WERI-Rb-1 (cell line): ENCODE results near the gene SERTAD2.

Experiments
- DNase-seq: peaks from one replicate; pipeline ENCODE4 v3.0.0-alpha.2; 2020
- H3K27ac ChIP-seq: fragments of 250-450 bp; sonication (Bioruptor Pico); 2 replicates; pipeline ENCODE4 v1.5.1; 2020; ENCODE audit warnings: mild to moderate bottlenecking, moderate library complexity
- H3K27me3 ChIP-seq: fragments of 250-450 bp; sonication (Bioruptor Pico); 2 replicates; pipeline ENCODE4 v1.5.1; 2021; ENCODE audit warnings: mild to moderate bottlenecking, low read depth, moderate library complexity; ENCODE audit not compliant: insufficient read depth, severe bottlenecking
- H3K36me3 ChIP-seq: fragments of 250-450 bp; sonication (Bioruptor Pico); 2 replicates; pipeline ENCODE4 v1.5.1; 2020; ENCODE audit warnings: mild to moderate bottlenecking, moderate library complexity
- H3K4me3 ChIP-seq: 2 replicates; pipeline ENCODE4 v1.5.1; 2011; ENCODE audit warnings: low read depth, mild to moderate bottlenecking, control low read depth, low read length
- H3K9me3 ChIP-seq: fragments of 250-450 bp; sonication (Bioruptor Pico); 2 replicates; pipeline ENCODE4 v1.5.1; 2021; ENCODE audit warnings: mild to moderate bottlenecking, moderate library complexity; ENCODE audit not compliant: severe bottlenecking
- TF ChIP-seq, protein P1 (sequence below): IDR thresholded peaks from 2 replicates; pipeline ENCODE4 v1.5.1; 2011; ENCODE audit warnings: low read depth, mild to moderate bottlenecking, control low read depth, inconsistent platforms, low read length

The SERTAD2 gene

DNA sequence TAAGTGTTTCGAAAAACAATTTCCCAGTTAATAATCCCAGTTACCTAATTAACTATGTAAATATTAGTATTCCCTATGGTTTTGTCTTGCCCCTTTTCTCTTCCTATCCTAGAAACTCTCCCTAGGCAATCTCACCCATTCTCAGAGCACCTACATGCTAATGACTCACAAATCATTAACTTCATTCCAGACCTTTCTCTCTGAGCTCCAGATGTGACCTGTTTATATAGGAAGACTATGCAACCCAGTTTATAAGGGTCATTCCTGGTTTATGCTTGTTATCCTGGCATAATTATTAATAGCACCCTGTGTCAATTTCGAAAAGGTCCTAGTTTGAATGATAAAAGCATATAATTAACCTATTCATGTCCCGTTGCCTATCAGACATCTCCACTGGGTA is 14.8 kb upstream of the SERTAD2 start:
- no peak overlapping the region for H3K4me3 ChIP-seq

DNA sequence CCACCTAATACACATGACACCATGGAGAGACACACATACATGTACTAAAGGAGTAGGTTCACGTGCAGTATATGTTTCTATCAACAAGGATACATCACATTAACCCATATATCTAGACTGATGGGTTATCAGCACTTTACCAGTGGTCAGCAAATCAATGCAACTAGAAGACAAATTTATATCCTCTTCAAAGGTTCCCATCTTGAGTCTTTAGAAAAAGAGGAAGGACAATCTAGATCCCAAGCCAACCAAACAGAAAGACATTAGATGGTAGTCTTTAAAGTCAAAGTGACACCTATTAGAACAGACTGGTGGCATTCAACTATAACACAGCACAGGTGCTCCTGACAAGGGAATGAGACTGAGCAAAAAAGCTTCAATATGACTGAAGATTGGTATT is 13.8 kb upstream of the SERTAD2 start:
- no peak for DNase-seq
- TF ChIP-seq, protein P1, sequence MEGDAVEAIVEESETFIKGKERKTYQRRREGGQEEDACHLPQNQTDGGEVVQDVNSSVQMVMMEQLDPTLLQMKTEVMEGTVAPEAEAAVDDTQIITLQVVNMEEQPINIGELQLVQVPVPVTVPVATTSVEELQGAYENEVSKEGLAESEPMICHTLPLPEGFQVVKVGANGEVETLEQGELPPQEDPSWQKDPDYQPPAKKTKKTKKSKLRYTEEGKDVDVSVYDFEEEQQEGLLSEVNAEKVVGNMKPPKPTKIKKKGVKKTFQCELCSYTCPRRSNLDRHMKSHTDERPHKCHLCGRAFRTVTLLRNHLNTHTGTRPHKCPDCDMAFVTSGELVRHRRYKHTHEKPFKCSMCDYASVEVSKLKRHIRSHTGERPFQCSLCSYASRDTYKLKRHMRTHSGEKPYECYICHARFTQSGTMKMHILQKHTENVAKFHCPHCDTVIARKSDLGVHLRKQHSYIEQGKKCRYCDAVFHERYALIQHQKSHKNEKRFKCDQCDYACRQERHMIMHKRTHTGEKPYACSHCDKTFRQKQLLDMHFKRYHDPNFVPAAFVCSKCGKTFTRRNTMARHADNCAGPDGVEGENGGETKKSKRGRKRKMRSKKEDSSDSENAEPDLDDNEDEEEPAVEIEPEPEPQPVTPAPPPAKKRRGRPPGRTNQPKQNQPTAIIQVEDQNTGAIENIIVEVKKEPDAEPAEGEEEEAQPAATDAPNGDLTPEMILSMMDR, result no peak
- Histone ChIP-seq H3K36me3 (no peaks in the 10 kb centered on the region), H3K4me3 (no peak overlapping the region), H3K27me3 (no peaks in the 10 kb centered on the region), H3K27ac (no peak overlapping the region), H3K9me3 (no peaks in the 10 kb centered on the region)

More for the DNA sequence above, 14.8 kb upstream of the SERTAD2 start:
- Histone ChIP-seq H3K9me3 (no peaks in the 10 kb centered on the region), H3K27me3 (no peaks in the 10 kb centered on the region), H3K27ac (no peak overlapping the region), H3K36me3 (no peaks in the 10 kb centered on the region)
- no peak for DNase-seq
- TF ChIP-seq, protein P1, result no peak

DNA sequence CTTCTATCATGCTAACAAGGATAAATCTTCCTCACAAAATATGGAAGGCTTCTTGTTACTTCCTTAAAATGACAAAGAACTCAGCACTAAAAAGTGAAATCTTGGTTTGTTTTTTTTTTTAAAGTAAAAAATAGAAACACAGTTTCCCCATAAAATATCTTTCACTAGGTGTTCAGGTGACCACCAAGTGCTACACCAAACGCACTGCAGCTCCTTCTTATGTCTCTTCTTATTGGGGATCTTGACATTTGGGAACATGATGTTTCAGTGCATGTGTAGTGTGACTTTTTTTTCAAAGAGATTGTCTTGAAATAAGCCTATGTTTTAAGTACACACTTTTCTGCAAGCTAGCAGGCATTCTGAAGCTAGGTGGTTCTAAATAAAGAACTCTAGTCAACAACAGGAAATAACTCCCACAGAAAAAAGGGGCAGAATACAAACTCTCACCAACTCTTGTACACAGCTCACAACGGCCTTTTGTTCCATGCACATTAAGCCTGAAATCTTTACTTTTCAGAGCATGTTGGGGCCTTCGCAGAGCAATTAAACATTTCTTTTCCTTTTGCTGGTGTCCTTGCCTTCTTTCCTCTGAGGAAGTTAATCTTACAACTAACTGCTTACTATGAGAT is 13.2 kb upstream of the SERTAD2 start:
- Histone ChIP-seq H3K27me3 (no peaks in the 10 kb centered on the region), H3K27ac (no peak overlapping the region), H3K36me3 (no peaks in the 10 kb centered on the region), H3K4me3 (no peak overlapping the region), H3K9me3 (no peaks in the 10 kb centered on the region)
- no peak for DNase-seq
- TF ChIP-seq, protein P1, result no peak

DNA sequence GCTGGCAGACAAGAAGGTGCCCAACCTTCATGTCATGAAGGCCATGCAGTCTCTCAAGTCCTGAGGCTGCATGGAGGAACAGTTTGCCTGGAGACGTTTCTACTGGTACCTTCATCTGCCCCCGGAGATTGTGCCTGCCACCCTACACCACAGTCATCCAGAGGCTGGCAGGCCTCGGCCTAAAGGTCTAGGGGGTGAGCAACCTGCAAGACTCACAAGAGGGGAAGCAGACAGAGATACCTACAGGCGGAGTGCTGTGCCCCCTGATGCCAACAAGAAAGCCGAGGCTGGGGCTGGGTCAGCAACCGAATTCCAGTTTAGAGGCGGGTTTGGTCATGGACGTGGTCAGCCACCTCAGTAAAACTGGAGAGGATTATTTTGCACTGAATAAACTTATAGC is 12.0 kb upstream of the SERTAD2 start:
- TF ChIP-seq, protein P1, result no peak
- Histone ChIP-seq H3K27ac (no peak overlapping the region), H3K4me3 (no peak overlapping the region), H3K9me3 (no peaks in the 10 kb centered on the region), H3K36me3 (no peaks in the 10 kb centered on the region), H3K27me3 (no peaks in the 10 kb centered on the region)
- no peak for DNase-seq

DNA sequence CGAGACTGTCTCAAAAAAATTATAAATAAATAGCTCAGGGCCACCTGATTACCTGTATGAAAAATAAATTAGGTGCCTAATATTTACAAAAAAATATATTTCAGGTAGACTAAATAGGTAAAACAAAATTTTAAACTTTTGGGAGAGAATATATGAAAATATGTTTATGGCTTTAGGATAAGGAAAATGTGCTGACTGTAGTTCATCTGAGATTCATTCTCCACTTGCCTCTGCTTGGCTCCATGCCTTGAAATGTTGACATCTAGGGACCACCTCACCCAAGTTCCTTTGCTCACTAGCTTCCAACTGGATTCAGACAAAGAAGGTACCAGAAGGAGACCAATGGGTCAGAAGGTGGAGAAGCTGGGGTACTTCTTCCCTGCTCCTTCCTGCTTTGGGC is 9.7 kb upstream of the SERTAD2 start:
- DNase-seq, result no peak
- Histone ChIP-seq H3K9me3 (no peaks in the 10 kb centered on the region), H3K4me3 (no peak overlapping the region), H3K36me3 (no peaks in the 10 kb centered on the region), H3K27ac (no peak overlapping the region), H3K27me3 (no peaks in the 10 kb centered on the region)
- TF ChIP-seq, protein P1, result no peak

DNA sequence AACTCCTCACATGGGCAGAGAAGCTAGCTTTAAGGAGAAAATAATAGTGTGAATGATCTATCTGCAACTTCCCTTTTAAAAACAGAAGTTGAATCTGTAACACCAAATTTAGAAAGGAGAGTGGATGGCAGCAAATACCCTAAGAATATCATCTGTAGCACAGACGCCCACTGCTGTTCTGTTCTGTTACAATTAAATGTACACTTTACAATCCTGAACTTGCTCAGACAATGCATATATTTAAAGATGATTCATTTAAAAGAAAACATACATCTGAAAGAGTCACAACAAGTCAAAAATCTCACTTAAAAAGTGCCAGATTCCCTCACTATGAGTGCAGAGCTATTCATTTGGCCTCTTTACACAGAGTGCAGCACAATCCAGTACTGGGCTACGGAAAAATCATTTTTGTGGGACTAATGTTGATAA is 8.0 kb upstream of the SERTAD2 start:
- no peak for DNase-seq
- no peaks in the 10 kb centered on the region for H3K9me3 ChIP-seq
- TF ChIP-seq, protein P1, result no peak
- no peak overlapping the region for H3K27ac ChIP-seq
- H3K4me3 ChIP-seq, result no peak overlapping the region
- no peaks in the 10 kb centered on the region for H3K27me3 ChIP-seq
- H3K36me3 ChIP-seq, result no peaks in the 10 kb centered on the region
